Gastrocnemius medialis (tissue), 4 donors: ENCODE measurements around the gene DIPK1B.

Experiments used
- POLR2A ChIP-seq, 2 donors: fragments of 450-650 bp; IDR thresholded peaks; one replicate each; pipeline ENCODE4 v1.6.1; 2017; ENCODE audit warnings: antibody characterized with exemption in 2 of 2, mild to moderate bottlenecking in 2 of 2, moderate library complexity in 2 of 2
- TF ChIP-seq, protein P1 (sequence below), 5 experiments: fragments of 450-650 bp in 3 of 5; fragments of 200-600 bp in 2 of 5; sonication (generic) in 2 of 5; IDR thresholded peaks in 4 of 5; conservative IDR thresholded peaks in 1 of 5; 1 replicate in 4 of 5; 2 replicates in 1 of 5; pipeline ENCODE4 v1.5.1; 2016 to 2019; ENCODE audit warnings: antibody characterized with exemption in 5 of 5, mild to moderate bottlenecking in 3 of 5, moderate library complexity in 3 of 5

DNA sequence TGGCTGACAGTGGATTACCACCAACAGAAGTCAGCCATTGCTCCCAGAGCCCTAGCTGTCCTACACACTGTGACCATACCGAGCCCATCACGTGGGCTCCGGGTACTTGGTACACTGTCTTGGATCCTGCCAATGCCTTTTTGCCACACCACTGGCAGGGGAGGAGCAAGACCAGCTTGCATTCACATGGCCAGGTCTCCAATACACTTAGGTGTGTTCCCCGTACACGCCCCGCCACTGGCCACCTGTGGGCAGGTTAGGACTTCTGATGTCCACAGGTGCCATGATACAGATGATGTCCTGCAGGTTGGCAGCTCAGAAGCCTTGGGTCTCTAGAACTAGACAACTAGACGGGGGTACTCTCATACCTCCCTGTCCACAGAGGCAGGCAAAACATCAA lies 5.4 kb upstream of the DIPK1B start:
- TF ChIP-seq, protein P1, sequence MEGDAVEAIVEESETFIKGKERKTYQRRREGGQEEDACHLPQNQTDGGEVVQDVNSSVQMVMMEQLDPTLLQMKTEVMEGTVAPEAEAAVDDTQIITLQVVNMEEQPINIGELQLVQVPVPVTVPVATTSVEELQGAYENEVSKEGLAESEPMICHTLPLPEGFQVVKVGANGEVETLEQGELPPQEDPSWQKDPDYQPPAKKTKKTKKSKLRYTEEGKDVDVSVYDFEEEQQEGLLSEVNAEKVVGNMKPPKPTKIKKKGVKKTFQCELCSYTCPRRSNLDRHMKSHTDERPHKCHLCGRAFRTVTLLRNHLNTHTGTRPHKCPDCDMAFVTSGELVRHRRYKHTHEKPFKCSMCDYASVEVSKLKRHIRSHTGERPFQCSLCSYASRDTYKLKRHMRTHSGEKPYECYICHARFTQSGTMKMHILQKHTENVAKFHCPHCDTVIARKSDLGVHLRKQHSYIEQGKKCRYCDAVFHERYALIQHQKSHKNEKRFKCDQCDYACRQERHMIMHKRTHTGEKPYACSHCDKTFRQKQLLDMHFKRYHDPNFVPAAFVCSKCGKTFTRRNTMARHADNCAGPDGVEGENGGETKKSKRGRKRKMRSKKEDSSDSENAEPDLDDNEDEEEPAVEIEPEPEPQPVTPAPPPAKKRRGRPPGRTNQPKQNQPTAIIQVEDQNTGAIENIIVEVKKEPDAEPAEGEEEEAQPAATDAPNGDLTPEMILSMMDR (IDR thresholded peaks at IDR 0.05 in 4 of 5, conservative IDR thresholded peaks at IDR 0.05 in 1 of 5) = no peak
- TF ChIP-seq POLR2A (IDR thresholded peaks at IDR 0.05) = no peak
